Suppressor macrophage treated with lipopolysaccharide for 1 hour (primary cell): ENCODE results near the gene SLC9C1.

Experiments
- DNase-seq, 3 donors: peaks; one replicate each; pipeline ENCODE4 v3.0.0-alpha.2; 2020 to 2022

The SLC9C1 gene

DNA sequence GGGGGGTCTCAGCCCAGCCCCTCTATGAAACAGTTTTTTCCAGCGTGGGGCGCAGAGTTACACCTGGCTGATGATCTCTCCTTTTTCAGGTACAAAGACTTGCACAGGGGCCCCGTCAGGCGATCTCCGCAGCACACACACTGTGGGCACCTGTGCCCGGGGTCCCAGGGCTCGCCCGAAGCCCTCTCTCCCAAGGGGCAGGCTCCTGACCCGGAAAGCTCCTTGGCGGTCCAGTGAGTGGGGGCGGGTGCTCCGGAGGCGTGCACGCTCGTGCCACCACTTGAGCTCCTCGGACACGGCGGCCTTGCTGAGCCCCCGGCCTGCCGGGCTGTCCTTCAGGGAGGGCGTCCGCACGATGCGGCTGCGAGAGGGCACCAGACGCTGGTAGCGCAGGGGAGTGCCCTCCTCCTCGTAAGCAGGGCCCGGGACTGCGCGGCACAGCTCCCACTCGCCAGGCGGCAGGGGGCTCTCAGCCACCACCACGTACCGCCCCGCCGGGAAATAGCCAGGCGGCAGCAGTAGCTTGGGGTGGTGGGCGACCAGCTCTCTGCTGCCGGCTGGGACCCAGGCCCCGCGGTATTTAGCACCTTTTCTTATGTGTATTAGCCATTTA is 108.5 kb downstream of the SLC9C1 start:
- DNase-seq, result peak in 1 of 3 donors; percentile 1

DNA sequence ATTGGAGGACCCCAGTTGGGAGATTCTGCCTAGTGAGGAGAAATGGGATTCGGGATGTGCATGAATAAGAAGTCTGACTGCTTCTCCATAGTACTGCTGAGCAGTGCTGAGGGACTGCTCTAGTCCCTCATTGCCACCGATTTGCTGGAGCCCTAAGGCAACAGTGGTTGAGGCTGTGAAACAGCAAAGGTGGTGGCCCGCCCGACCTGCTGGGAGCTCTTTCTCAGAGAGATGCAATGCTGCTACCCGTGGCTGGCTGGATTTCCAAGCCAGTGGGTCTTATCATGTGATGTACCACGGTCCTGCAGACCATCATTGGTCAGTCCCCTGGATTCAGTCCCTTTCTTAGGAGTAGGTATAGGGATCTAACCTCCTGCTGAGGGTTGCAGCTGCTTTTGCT is 118.4 kb downstream of the SLC9C1 start:
- no peak for DNase-seq

DNA sequence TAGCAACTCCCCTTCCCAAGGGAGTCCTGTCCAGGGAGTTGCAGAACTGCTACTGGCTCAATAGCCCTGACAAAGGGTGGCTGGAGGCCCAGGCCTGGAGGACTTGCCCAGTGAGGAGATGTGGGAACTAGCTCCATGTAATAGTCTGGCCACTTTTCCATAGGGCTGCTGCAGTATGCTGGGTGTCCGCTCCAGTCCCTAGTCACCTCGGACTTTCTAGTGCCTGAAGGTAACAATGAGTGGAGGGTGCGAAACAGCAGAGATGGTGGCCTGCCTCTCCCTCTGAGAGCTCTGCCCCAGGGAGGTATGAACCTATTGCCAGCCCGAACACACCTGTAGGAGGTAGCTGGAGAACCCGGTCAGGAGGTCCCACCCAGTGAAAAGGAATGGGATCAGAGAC is 119.0 kb downstream of the SLC9C1 start:
- DNase-seq, result no peak

DNA sequence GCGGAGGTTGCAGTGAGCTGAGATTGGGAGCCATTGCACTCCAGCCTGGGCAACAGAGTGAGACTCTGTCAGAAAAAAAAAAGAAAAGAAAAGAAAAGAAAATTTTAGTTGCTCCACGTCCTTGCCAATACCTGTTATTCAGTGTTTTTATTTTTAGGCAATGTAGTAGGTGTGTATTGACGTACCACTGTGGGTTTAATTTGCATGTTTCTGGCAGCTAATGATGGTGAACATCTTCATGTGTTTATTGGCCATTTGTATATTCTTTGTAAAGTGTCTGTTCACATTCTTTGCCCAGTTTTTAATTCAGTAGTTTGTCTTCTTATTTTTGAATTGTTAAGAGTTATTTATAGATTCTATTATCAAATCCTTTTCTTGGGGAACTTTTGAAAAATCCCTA is 122.9 kb downstream of the SLC9C1 start:
- DNase-seq, result peak in 2 of 3 donors; percentile 29 to 31

DNA sequence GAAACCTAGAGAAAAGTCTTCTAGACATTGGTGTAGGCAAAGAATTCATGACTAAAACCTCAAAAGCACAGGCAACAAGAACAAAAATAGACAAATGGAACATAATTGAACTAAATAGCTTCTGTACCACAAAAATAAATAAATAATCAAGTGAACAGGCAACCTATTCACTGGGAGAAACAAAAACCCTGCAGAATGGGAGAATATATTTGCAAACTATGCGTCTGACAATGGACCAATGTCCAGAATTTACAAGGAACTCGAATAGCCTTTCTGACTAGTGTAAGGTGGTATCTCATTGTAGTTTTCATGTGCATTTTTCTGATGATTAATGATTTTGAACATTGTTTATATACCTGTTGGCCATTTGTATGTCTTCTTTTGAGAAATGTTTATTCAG is 124.0 kb downstream of the SLC9C1 start:
- DNase-seq, result no peak

DNA sequence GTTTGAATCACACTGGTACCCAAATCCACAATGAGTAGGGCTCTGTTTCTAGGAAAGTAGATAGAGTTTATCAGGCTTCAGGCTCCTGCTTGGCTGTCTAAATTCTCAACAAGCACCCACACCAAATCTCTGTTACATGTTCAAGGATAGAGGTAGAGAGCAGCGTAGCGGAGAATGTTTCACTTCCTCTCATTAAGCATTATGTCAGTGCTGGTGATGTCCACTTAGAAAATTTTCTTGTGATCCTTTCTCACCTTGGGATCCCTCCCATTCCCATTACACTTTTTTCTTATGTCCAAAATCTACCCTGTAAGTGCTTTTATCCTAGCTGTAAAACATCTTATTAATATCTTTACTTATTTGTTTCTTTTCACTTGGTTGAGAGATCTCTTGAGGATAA is 126.3 kb downstream of the SLC9C1 start:
- no peak for DNase-seq

DNA sequence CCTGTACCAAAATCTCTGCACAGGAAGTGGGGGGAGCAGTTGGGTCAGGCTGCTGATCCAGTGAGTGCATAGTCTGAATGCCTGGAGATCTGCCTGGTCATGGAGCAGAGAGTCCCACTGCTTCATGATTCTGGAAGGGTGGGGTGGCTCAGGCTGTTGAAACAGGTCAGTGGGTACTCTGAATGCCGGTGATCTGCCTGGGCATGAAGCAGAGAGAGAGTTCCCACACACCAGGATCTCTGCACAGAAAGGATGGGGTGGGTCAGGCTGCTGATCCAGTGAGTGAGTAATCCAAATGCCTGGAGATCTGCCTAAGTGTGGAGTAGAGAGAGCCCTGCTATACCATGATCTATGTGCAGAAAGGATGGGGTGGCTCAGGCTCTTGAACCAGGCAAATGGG is 144.9 kb downstream of the SLC9C1 start:
- DNase-seq, result no peak

DNA sequence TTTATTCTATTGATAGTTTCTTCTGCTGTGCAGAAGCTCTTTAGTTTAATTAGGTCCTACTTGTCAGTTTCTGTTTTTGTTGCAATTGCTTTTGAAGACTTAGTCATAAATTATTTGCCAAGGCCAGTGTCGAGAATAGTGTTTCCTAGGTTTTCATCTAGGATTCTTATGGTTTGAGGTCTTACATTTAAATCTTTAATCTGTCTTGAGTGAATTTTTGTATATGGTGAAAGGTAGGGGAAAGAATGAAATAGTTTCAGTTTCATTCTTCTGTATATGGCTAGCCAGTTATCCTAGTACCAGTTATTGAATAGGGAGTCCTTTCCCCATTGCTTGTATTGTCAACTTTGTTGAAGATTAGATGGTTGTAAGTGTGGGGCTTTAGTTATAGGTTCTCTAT is 150.3 kb downstream of the SLC9C1 start:
- no peak for DNase-seq

DNA sequence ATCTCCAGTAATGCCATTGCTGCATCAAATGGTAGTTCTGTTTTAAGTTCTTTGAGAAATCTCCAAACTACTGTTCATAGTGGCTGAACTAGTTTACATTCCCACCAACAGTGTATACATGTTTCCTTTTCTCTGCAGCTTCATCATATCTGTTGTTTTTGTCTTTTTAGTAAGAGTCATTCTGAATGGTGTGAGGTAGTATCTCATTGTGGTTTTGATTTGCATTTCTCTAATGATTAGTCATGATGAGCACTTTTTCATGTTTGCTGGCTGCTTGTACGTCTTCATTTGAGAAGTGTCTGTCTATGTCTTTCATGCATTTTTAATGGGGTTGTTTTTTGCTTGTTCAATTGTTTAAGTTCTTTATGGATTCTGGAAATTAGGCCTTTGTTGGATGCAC is 150.8 kb downstream of the SLC9C1 start:
- no peak for DNase-seq

DNA sequence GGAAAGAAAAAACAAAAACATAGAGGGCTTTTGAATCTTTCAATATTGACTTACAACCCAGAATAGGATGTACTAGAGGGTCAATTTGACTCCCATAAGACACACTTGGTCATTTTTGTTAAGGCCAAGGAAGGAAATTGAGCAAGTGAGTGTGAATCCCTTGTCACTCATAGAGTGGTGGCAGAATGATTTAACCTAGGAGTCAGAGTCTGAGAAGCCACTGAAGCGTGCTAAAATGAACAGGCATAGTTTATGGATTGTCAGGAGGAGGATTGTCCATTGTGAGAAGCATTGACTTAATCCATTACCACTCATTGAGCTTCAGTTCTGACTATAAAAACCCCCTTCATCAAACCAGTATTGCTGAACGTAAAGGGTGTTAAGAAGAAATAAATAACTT is 152.7 kb downstream of the SLC9C1 start:
- DNase-seq, result no peak

DNA sequence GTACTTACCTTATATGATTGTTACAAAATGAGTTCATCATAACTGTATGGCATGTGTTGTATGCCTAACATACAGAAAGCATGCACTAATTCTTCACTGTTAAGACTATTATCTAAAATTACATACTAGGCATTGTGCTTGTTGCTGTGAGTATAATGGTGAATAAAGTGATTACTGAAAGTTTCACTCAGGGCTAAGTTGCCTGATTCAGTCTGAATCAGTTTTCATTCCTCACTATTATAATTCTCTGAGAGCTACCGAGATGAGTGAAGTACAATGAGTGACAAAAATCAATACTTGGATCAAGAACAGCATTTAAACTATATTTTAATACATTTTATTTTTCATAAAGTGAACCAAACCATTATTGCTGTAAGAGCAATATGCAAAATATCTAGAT is 153.4 kb downstream of the SLC9C1 start:
- no peak for DNase-seq

DNA sequence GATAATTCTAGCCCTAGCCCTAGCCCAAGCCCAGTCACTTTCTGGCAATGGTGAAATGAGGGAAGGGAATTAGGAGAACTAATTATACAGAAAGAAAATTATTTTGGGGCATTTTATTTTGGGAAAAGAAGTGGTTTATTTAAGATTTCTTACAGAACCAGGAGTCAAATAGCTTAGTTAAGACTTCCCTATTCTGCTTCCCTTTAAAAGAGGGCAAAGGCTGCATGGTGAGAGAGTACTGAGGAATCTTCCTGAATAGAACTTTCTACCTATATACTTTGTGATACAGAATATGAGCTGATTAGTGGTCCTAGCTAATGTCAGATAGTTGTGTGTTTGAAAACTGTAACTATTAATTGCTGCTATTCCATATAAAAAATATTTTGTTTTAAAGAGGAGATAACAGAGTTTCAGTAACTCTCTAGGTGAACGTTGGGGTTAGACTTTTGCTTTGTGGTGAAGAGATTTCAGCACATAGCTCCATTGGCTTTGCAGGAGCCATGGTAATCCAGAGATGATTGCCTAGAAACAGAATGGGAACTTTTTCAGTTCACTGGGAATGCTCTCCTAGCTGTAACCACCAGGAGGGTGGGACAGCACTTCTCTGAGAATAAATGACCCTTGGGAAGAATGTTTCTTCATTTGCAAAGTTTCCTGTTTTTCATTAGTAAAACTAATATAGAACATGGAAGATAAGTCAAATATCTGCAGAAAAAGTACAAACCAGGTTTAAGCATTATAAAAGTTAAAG is 155.6 kb downstream of the SLC9C1 start:
- DNase-seq, result peak; percentile 20 to 49 (median 30)

DNA sequence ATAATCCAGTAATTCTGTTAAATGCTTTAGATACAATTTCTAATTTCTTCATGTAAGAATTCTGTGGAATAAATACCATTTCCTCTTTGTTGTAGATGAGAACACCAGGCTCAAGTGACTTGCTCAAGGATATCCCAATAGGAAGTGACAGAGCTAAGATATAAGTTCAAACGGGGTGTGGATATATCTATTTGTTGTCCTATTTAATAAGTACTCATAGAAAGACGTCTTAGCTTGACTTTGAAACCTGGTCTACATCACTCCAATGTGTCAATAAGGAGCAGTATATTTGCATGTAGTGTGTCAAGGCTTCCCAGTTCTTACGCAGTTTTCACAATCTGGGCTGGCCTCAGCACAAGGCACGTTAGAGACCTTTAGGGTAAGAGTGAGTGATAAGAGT is 156.2 kb downstream of the SLC9C1 start:
- DNase-seq, result peak in 2 of 3 donors; percentile 38 to 42

DNA sequence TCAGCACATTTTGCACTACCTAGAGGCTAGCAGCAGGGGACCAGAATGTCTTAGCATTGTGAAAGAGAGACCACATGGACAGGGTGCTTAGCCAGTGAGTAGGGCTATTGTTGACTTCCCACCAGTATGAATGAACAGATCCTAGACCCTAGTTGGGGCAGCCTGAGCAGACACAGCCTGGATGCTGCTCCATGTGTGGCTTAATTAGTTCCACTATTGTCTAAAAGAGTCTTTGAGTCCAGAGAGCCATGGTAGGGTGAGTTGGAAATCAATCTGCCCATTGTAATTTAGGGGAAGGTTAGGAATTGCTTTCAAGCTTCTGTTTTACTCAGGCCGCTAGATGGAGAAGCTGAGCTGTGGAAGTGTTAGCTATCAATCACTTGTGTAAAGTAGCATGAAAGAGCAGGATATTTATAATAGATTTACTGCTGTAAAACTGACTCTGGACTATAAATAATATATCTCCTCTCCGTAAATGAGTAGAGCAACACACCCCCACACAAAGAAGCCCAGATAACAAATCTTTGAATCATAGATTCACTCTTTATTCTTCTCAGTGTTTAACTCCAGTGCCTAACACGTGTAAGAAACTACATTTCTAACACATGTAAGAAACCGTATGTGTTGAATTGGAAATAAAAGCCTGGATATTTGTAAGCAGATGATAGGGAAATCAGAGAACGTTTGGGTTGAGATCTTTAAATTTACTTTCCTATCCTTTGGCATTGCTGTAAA is 156.9 kb downstream of the SLC9C1 start:
- peak; percentile 56 to 65 (median 63) for DNase-seq

DNA sequence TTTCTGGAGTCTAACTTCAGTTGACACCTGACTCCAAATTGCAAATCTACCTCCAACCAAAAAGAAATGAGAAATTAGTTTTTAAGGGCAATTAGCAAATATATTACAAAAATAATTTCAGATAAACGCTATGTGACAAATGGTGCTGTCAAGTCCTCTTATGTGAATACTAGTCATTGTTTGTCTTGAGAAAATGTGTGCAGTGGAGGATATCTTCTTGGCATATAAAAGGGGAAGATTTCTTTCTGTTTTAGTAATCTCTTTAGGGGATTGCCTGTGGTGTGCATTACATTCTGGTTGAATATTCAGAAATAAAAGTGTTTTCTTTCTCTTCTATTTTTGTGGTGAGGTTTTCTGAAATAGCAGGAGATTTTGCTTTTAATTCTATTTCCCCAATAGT is 158.0 kb downstream of the SLC9C1 start:
- DNase-seq, result no peak

DNA sequence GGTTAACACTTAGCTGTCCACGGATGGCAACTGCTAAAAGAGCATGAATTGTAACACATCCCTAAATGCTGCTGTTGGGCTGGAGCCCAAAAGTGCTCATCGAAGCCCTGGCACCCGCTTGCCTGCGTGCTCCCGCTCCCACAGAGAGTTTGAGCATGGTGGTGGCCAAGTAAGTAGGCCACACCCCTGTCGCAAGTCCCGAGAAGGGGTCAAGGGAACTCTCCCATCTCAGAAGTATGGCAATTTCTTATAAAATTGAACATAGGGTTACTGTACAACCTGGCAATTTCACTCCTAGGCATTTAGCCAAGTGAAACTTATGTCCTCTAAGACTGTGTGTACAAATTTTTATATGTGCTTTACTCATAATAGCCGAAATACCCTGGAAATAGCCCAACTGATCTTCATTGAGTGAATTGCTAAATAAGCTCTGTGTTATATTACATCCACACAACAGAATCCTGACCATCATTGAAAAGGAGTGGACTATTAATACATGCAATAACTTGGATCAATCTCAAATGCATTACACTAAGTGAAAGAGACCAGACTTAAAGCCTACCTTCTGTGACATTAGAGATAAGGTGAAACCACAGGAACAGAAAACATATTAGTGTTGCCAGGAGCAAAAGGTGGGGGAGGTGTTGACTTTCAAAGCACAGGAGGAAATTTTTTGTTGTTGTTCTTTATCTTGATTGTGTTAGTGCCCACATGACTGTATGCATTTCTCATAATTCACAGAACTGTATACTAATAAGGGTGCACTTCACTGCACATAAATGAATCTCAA is 159.5 kb downstream of the SLC9C1 start:
- DNase-seq, result no peak

DNA sequence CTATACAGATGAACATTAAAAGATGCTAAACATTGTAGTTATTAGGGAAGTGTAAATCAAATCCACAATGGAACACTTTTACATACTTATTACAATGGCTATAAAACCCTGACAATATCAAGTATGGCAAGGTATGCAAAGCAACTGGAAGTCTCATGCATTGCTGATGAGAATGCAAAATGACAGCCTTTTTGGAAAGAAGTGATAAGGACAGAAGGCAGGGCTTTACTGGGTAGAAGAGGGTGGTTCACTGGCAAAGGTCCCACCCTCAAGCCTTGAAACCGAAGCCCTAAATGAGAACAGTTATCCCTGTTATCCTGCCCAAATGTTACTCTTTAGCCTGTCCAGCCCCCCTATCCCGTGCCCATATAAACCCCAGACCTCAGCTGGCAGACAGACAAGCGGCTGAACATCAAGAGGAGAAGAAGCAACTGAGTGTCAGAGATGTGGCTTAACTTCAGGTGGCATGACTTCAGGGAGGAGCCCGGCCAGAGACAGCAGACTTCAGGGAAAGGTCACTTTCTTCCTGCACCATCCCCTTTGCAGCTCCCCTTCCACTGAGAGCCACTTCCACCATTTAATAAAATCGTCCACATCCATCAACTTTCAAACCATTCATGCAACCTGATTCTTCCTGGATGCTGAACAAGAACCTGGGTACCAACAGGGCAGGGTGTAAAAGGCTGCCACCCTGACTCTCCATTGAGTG is 160.2 kb downstream of the SLC9C1 start:
- no peak for DNase-seq

DNA sequence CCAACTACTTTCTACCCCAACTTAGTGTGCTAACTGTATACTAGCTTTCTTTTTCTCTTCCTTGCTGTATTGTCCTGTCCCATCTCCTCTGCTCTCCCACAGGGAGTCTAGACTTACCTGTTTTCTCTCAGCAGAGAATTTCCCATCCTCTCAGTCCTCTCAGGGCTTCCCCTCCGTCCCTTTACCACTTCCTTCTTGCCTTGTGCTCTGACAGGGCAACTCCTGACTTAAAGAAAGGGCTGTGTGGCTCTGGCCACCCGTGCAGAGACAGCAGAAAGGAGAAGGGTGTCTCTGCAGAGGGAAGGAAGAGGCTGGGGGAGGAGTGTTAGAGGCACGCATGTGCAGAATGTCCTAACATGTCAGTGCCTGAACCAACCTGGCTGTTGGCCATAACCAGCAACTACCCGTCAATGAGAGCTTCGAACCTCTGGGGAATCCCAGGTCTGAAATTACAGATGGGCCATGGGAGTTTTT is 161.0 kb downstream of the SLC9C1 start, which contains the start of gene GCSAM:
Gene GCSAM, minus strand, starts transcription at position 274 of the 474 bp plus-strand sequence. Its CDS starts 128 bp downstream, at position 146.
- DNase-seq, result peak; percentile 74 to 80 (median 79)

DNA sequence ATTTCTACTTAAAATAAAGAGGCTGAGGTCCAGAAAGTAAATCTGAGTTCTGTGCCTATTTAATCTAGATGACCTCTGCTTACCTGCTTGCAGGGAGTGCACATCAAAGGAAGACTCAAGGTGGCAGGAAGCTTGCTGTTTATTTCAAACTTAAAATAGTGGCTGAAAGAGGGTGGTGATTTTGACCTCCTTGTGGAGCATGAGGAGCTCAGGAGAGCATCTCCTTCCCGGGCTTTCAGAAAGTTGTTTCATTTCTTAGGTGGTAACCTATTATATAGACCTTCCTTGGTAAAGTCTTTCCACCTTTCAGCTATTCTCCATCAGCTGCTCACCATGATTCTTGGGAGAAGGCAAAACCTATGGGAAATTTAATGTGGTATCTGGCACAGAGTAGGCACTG is 161.5 kb downstream of the SLC9C1 start:
- DNase-seq, result no peak

DNA sequence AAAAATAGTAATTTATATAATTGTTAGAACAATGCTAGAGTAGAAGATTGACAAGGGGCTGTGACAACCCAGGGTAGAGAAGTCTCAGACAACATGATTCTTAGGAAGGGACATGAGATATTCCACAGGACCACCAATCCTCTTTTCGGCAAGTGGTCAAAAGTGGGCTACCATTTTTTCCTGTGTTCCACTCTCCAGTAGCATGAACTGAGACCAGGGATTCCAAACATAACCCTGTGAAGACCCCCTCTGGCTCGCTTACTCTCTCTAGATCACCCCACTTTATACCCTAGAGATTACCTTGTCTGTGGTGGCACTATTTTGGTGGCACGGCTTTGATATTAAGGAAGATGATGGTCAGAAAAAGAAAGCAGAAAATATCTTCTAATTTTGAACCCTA is 161.9 kb downstream of the SLC9C1 start:
- DNase-seq, result no peak

DNA sequence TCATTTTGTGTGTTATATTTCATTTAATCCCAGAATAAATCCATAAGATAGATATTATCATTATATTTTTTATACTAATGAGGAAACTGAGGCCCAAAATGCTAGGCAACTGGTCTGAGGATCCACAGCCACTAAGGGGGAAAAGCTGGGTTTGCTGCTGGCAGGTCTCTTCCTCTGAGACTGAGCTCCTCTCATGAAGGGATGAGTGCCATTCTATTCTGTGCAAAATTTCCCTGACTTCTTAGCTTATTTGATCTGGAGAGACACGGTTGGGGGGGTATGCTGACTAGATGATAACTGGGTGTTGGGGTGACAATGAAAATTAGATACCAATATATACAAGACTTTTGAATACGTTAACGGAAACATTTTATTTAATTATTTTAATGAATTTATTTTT is 162.9 kb downstream of the SLC9C1 start:
- DNase-seq, result no peak

DNA sequence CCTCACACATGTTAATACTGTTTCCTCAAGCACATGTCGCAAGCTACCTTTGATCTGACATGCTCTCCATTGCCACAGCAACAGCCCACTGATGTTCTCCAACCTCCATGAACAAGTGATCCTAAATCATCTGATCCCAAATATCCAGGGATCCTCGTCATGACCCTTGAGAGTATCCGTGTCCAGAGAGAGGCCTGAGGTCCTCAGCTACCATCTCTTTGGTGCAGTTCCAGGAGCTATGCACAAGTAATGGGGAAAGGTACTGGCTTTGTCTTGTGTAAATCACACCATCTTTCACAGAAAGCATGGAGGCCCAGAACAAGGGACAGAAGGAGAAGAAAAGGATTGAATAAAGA is 163.4 kb downstream of the SLC9C1 start:
- DNase-seq, result no peak
